Measurements from ENCODE around the gene LANCL2. TPM values are rescaled to one million over a fixed set of nuclear protein-coding genes. Genes with fewer than 3 reads are reported as not detected.

The LANCL2 gene
- total and polyA plus RNA-seq, 9 of the 15 experiments (the other 6 are each of a cell fraction or from before 2014, with no cell fraction given), result 5.3 to 18.5 (median 13.5) TPM

DNA sequence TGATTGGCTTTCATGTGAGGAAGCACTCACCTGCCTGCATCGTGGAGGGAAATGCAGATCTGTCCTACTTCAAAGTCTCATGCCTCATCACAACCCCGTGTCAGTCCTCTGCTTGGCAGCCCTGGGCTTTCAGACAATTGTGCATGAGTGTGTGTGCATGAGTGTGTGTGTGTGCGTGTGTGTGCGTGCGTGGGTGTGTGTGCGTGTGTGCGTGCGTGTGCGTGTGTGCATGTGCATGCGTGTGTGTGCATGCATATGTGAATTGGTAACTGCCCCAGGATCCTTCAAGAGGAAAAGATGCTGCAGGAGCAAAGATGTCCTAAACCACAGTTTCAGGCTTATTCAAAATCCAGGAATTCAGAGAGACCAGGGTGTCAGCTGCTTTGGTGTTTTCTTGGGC, 71.3 kb downstream of the LANCL2 start:
- H3K27me3 ChIP-seq (ENCODE audit: control insufficient read depth in 2 of 2, insufficient read depth in 2 of 2, low read length in 2 of 2), result peaks cover 6 to 33% of the 10 kb centered on the region in 2 experiments; a peak in 4 of 5 replicates
- POLR2A ChIA-PET, result interaction anchor here (0.8 kb wide), 1 partner anchor 89 kb away, joined by 4 read pairs; no protein-coding TSS in a partner anchor
- DNase-seq (ENCODE audit: extremely low read depth in 1 of 4, low spot score in 3 of 4) (no peak), ATAC-seq (no peak), FAIRE-seq (no peak)
- no peaks in the 10 kb centered on the region for H3K4me1 ChIP-seq (replicated peaks in 1 of 2; ENCODE audit: control insufficient read depth in 2 of 2, insufficient read depth in 2 of 2, low read length in 2 of 2)
- no peaks in the 10 kb centered on the region for H3K79me2 ChIP-seq (ENCODE audit: control insufficient read depth, insufficient read depth, low read length)
- no peaks in the 10 kb centered on the region for H3K9me1 ChIP-seq (ENCODE audit: control insufficient read depth, insufficient read depth, low read length)
- CTCF ChIA-PET (ENCODE audit: low intra/inter-chr PET ratio), result no interaction called here
- intact Hi-C loops (cut with micrococcal nuclease), result no loop called here
- no peak overlapping the region for H3K27ac ChIP-seq (ENCODE audit: extremely low read depth, low read depth, low read length)
- H4K20me1 ChIP-seq (replicated peaks; ENCODE audit: control insufficient read depth, insufficient read depth, low read length), result 0 out of 2 replicates have a peak, but pooled peaks cover 6% of the 10 kb centered on the region
- in situ Hi-C loops (cut with MboI), result no loop called here
- TF ChIP-seq, protein P1, sequence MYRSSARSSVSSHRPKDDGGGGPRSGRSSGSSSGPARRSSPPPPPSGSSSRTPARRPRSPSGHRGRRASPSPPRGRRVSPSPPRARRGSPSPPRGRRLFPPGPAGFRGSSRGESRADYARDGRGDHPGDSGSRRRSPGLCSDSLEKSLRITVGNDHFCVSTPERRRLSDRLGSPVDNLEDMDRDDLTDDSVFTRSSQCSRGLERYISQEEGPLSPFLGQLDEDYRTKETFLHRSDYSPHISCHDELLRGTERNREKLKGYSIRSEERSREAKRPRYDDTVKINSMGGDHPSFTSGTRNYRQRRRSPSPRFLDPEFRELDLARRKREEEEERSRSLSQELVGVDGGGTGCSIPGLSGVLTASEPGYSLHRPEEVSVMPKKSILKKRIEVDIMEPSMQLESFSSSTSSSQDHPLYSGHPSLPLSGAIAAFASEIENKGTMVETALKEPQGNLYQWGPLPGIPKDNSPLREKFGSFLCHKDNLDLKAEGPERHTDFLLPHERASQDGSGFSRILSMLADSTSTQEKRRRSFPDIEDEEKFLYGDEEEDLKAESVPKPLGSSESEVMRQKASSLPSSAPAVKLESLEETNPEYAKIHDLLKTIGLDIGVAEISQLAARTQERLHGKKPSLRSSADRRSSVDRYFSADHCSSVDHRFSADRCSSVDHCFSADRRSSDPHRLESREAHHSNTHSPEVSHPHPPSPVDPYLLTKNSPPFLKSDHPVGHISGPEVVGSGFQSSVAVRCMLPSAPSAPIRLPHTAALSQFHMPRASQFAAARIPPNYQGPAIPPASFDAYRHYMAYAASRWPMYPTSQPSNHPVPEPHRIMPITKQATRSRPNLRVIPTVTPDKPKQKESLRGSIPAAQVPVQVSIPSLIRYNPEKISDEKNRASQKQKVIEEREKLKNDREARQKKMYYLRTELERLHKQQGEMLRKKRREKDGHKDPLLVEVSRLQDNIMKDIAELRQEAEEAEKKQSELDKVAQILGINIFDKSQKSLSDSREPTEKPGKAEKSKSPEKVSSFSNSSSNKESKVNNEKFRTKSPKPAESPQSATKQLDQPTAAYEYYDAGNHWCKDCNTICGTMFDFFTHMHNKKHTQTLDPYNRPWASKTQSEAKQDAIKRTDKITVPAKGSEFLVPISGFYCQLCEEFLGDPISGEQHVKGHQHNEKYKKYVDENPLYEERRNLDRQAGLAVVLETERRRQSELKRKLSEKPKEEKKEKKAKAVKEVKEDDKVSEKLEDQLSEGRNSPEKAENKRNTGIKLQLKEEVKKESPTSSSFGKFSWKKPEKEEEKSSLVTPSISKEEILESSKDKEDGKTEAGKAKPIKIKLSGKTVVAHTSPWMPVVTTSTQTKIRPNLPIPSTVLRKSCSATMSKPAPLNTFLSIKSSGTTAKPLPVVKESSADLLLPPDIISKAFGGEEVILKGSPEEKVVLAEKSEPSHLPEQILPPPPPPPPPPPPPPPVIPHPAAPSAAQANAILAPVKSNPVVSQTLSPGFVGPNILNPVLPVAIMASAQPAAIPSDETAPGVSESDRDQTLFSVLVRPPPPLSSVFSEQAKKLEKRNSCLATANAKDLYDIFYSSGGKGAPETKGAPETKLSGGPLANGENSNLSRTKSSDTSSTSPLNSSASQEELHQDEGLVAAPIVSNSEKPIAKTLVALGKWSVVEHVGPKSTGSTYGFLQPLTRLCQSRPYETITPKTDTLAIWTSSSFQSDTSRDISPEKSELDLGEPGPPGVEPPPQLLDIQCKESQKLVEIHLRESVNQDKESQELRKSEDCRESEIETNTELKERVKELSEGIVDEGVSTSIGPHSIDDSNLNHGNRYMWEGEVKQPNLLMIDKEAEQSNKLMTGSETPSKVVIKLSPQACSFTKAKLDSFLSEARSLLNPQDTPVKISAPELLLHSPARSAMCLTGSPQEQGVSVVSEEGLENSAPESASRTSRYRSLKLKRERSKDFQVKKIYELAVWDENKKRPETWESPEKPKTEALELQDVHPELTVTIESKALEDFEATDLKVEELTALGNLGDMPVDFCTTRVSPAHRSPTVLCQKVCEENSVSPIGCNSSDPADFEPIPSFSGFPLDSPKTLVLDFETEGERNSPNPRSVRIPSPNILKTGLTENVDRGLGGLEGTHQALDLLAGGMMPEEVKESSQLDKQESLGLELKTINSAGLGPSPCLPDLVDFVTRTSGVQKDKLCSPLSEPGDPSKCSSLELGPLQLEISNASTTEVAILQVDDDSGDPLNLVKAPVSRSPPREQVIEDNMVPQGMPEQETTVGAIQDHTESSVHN (IDR thresholded peaks at IDR 0.05; ENCODE audit: borderline replicate concordance in 1 of 2, low read depth in 1 of 2), result no peak
- peak; percentile 38 for TF ChIP-seq EGR1 (conservative IDR thresholded peaks at IDR 0.05)
- H3K9me3 ChIP-seq (replicated peaks; ENCODE audit: control insufficient read depth, insufficient read depth, low read depth, low read length), result no peaks in the 10 kb centered on the region
- H2AFZ ChIP-seq (ENCODE audit: low read depth, low read length), result no peak overlapping the region
- no peak overlapping the region for H3K4me2 ChIP-seq (ENCODE audit: insufficient read depth, low read length)
- WGBS (ENCODE audit: insufficient coverage, low coverage, missing lambda C conversion rate), result 28% methylated on average over 10 of the region's 10 CpGs
- H3K9ac ChIP-seq (ENCODE audit: insufficient read depth in 1 of 2, low read depth in 2 of 2, low read length in 2 of 2), result no peak overlapping the region
- H3K4me3 ChIP-seq, result no peak overlapping the region
- BruUV-seq (replicated peaks), result no TSS peak
- no peaks in the 10 kb centered on the region for H3K36me3 ChIP-seq (ENCODE audit: control insufficient read depth, insufficient read depth, low read length)
